Measurements from ENCODE around the gene PNCK.

DNA sequence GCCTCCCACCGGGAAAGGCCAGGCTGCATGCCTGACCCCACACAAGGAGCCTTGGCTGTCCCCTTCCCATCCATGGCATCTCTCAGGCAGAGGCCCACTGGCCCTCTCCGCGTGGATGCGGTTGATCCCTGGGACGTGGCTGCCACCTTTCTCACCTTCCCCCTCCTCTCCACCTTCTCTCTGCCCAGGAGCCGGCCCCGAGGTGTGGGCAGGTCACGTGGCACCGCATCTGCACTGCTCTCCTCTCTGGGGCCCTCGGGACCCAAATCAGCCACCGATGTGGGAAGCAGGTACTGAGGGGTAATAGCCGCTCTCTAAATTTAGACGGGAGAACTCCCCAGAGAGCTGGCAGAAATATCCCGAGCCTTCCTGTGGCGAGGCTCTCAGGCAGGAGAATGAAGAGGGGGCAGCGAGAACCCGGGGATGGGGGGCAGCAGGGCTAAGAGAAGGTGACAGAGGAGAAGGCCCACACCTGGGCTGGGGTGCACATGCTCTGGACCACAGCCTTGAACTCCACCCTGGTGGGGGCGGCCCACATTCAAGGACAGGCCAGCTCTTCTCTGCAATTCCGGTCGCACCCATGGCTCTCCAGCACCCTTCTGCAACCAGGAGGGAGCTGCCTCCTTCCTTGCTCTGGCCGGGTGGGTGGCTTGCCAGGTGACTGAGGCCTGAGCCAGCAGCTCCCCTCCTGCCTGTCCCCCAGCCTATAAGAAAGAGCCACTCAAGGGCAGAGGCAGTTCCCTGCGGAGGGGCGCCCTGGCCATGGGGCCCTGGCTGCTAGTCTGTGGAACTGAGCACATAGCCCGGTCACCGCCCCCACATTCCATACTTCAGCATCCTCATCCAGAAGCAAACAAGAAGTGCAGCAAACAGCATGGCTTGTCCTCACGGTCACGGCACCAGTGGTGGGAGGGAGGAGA is 36.2 kb downstream of the PNCK start:
- TF ChIP-seq POLR2A (IDR thresholded peaks at IDR 0.05; ENCODE audit: low read depth, low read length) (no peak), TAF1 (IDR thresholded peaks at IDR 0.05; ENCODE audit: low read depth, low read length) (no peak), POLR2AphosphoS5 (IDR thresholded peaks at IDR 0.05; ENCODE audit: low read depth, low read length) (no peak), POU2F2 (IDR thresholded peaks at IDR 0.05; ENCODE audit: low read depth, low read length) (no peak), SPI1 (IDR thresholded peaks at IDR 0.05; ENCODE audit: low read depth, low read length) (no peak)
